GM23338 (cell line): Measurements from ENCODE around the gene TSACC. TPM values are rescaled to one million over a fixed set of nuclear protein-coding genes. Genes with fewer than 3 reads are reported as not detected.

Source experiments
- ATAC-seq: fragments of 200-7000 bp; cut with Tn5 transposase; 3 replicates; pipeline ENCODE4 v1.9.1; 2020
- DNase-seq: peaks from one replicate; pipeline ENCODE4 v3.0.0-alpha.2; 2015; ENCODE audit warnings: low spot score
- H2AFZ ChIP-seq: fragments of 200-600 bp; sonication (generic); 2 replicates; pipeline ENCODE4 v1.8.0; 2016; ENCODE audit warnings: antibody characterized with exemption, mild to moderate bottlenecking, moderate library complexity
- H3F3A ChIP-seq: fragments of 200-600 bp; sonication (generic); replicated peaks from 2 replicates; pipeline ENCODE4 v1.8.0; 2017; ENCODE audit warnings: antibody characterized with exemption, mixed run types, low read depth
- H3K27ac ChIP-seq: fragments of 200-600 bp; sonication (generic); 2 replicates; pipeline ENCODE4 v1.6.1; 2016; ENCODE audit warnings: low read depth
- H3K27me3 ChIP-seq: fragments of 200-600 bp; sonication (generic); 2 replicates; pipeline ENCODE4 v1.8.0; 2016; ENCODE audit warnings: mild to moderate bottlenecking, mixed run types, moderate library complexity; ENCODE audit not compliant: insufficient read depth
- H3K36me3 ChIP-seq: fragments of 200-600 bp; sonication (generic); 2 replicates; pipeline ENCODE4 v1.8.0; 2016; ENCODE audit warnings: mild to moderate bottlenecking; ENCODE audit not compliant: insufficient read depth
- H3K4me1 ChIP-seq: fragments of 200-600 bp; sonication (generic); 2 replicates; pipeline ENCODE4 v1.8.0; 2016; ENCODE audit warnings: mild to moderate bottlenecking, moderate library complexity; ENCODE audit not compliant: insufficient read depth
- H3K4me2 ChIP-seq: fragments of 200-600 bp; sonication (generic); 2 replicates; pipeline ENCODE4 v1.7.1; 2017; ENCODE audit warnings: mixed run types
- H3K4me3 ChIP-seq: fragments of 200-600 bp; sonication (generic); 2 replicates; pipeline ENCODE4 v1.6.1; 2016; ENCODE audit warnings: mixed run types
- H3K79me2 ChIP-seq: fragments of 200-600 bp; sonication (generic); replicated peaks from 2 replicates; pipeline ENCODE4 v1.8.0; 2017; ENCODE audit warnings: mild to moderate bottlenecking; ENCODE audit not compliant: insufficient read depth
- H3K9me2 ChIP-seq: fragments of 200-600 bp; sonication (generic); 2 replicates; pipeline ENCODE4 v1.8.0; 2017; ENCODE audit not compliant: insufficient read depth
- H4K20me1 ChIP-seq: fragments of 200-600 bp; sonication (generic); replicated peaks from 2 replicates; pipeline ENCODE4 v1.8.0; 2017; ENCODE audit warnings: mild to moderate bottlenecking; ENCODE audit not compliant: insufficient read depth
- H3K27ac Mint-ChIP-seq: 2 replicates; pipeline ENCODE4 v1.8.0; 2020; ENCODE audit warnings: inconsistent platforms, mild to moderate bottlenecking, moderate library complexity, mixed read lengths
- H3K27me3 Mint-ChIP-seq: 3 replicates; pipeline ENCODE4 v1.8.0; 2022; ENCODE audit warnings: low read depth, mild to moderate bottlenecking, moderate library complexity, mixed read lengths, inconsistent platforms; ENCODE audit not compliant: insufficient read depth, poor library complexity
- H3K36me3 Mint-ChIP-seq: 3 replicates; pipeline ENCODE4 v1.8.0; 2021; ENCODE audit warnings: low read depth, mild to moderate bottlenecking, inconsistent platforms, moderate library complexity, mixed read lengths
- H3K4me1 Mint-ChIP-seq: 3 replicates; pipeline ENCODE4 v1.8.0; 2020; ENCODE audit warnings: mild to moderate bottlenecking, inconsistent platforms, mixed read lengths
- H3K4me3 Mint-ChIP-seq: 3 replicates; pipeline ENCODE4 v1.8.0; 2021; ENCODE audit warnings: moderate library complexity, mild to moderate bottlenecking, inconsistent platforms, mixed read lengths
- H3K9me3 Mint-ChIP-seq: 3 replicates; pipeline ENCODE4 v1.8.0; 2020; ENCODE audit warnings: moderate library complexity, mild to moderate bottlenecking, inconsistent platforms, mixed read lengths
- CREB1 ChIP-seq: fragments of 250-450 bp; sonication (Bioruptor Pico); IDR thresholded peaks from 2 replicates; pipeline ENCODE4 v1.5.0; 2020; ENCODE audit warnings: low read depth, mild to moderate bottlenecking, moderate library complexity
- EZH2 ChIP-seq: fragments of 200-600 bp; sonication (generic); IDR thresholded peaks from one replicate; pipeline ENCODE4 v1.8.0; 2017; ENCODE audit warnings: antibody characterized with exemption, mild to moderate bottlenecking, low read depth; ENCODE audit not compliant: unreplicated experiment
- JUNB ChIP-seq: IDR thresholded peaks from one replicate; pipeline ENCODE4 v1.6.1; 2016; ENCODE audit warnings: antibody characterized with exemption; ENCODE audit not compliant: unreplicated experiment
- STAT1 ChIP-seq: IDR thresholded peaks from one replicate; pipeline ENCODE4 v1.6.1; 2016; ENCODE audit warnings: antibody characterized with exemption; ENCODE audit not compliant: unreplicated experiment
- polyA plus RNA-seq: library from polyadenylated mRNA; unstranded; fragments of >200 nt; fragmentation: Nextera tagmentation; extraction: Ambion mirVana; gene quantifications from 2 replicates; pipeline ENCODE4 v1.2.1, GENCODE V29; 2016
- total RNA-seq: library from RNA; depleted of rRNA; stranded (reverse); fragments of >200 nt; shearing (Covaris generic); gene quantifications from 2 replicates; pipeline ENCODE4 v1.2.3, GENCODE V29; 2014
- TF ChIP-seq, protein P1 (sequence below): IDR thresholded peaks from 2 replicates; pipeline ENCODE4 v1.6.1; 2016; ENCODE audit warnings: antibody characterized with exemption
- TF ChIP-seq, protein P2 (sequence below), 2 experiments: fragments of 200-600 bp in 1 of 2; sonication (generic) in 1 of 2; conservative IDR thresholded peaks; 2 replicates each; pipeline versions ENCODE4 v1.5.1 to v1.6.1; 2016 to 2017; ENCODE audit warnings: antibody characterized with exemption in 2 of 2, low read depth in 2 of 2, mild to moderate bottlenecking in 2 of 2, moderate library complexity in 1 of 2
- TF ChIP-seq, protein P3 (sequence below): fragments of 250-450 bp; sonication (Bioruptor Pico); IDR thresholded peaks from 2 replicates; pipeline ENCODE4 v1.5.0; 2020; ENCODE audit warnings: mild to moderate bottlenecking, moderate library complexity

TSACC gene
- total and polyA plus RNA-seq, 2 experiments from 2014 or later: 2.5 to 9.8 TPM

DNA sequence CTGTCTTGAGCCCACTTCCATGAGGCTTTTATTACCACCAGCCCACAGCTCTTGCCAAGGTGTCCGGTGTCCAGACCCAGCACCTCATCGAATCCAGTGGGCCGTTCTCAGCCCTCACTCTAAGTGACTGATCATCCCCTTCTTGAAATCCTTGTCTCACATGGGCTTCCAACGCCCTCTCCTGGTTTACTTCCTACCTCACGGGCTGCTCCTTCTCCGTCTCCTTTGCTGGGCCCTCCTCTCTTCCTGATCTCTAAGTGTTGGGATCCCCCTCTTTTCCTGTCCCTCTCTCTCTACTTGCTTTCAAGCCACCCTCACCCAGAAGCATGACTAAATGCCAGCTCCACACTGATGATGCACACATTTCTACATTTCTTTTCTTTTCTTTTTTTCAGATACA is 21.6 kb downstream of the TSACC start:
- peaks cover 14% of the 10 kb centered on the region for H3K4me1 Mint-ChIP-seq
- no peaks in the 10 kb centered on the region for H4K20me1 ChIP-seq
- H2AFZ ChIP-seq: 0 out of 2 replicates have a peak overlapping the region, but pooled peaks have one; percentile 18
- no peaks in the 10 kb centered on the region for H3K36me3 Mint-ChIP-seq
- no peaks in the 10 kb centered on the region for H3K79me2 ChIP-seq
- 0 out of 2 replicates have a peak, but pooled peaks cover 4% of the 10 kb centered on the region for H3F3A ChIP-seq
- no peak overlapping the region for H3K27ac ChIP-seq
- H3K27ac Mint-ChIP-seq: no peak overlapping the region
- H3K27me3 ChIP-seq: no peaks in the 10 kb centered on the region
- no peaks in the 10 kb centered on the region for H3K9me2 ChIP-seq
- TF ChIP-seq, protein P1, sequence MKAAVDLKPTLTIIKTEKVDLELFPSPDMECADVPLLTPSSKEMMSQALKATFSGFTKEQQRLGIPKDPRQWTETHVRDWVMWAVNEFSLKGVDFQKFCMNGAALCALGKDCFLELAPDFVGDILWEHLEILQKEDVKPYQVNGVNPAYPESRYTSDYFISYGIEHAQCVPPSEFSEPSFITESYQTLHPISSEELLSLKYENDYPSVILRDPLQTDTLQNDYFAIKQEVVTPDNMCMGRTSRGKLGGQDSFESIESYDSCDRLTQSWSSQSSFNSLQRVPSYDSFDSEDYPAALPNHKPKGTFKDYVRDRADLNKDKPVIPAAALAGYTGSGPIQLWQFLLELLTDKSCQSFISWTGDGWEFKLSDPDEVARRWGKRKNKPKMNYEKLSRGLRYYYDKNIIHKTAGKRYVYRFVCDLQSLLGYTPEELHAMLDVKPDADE: no peak
- no peak for TF ChIP-seq CREB1 (CRISPR knock-in tag)
- TF ChIP-seq, protein P2, sequence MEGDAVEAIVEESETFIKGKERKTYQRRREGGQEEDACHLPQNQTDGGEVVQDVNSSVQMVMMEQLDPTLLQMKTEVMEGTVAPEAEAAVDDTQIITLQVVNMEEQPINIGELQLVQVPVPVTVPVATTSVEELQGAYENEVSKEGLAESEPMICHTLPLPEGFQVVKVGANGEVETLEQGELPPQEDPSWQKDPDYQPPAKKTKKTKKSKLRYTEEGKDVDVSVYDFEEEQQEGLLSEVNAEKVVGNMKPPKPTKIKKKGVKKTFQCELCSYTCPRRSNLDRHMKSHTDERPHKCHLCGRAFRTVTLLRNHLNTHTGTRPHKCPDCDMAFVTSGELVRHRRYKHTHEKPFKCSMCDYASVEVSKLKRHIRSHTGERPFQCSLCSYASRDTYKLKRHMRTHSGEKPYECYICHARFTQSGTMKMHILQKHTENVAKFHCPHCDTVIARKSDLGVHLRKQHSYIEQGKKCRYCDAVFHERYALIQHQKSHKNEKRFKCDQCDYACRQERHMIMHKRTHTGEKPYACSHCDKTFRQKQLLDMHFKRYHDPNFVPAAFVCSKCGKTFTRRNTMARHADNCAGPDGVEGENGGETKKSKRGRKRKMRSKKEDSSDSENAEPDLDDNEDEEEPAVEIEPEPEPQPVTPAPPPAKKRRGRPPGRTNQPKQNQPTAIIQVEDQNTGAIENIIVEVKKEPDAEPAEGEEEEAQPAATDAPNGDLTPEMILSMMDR (conservative IDR thresholded peaks at IDR 0.05; ENCODE audit: low read depth in 2 of 2): peak; percentile 62 to 89
- H3K4me2 ChIP-seq: no peak overlapping the region
- 0 out of 2 replicates have a peak, but pooled peaks cover 4% of the 10 kb centered on the region for H3K4me1 ChIP-seq
- no peaks in the 10 kb centered on the region for H3K36me3 ChIP-seq
- peak; percentile 86 for DNase-seq
- peak; percentile 74 for ATAC-seq
- H3K9me3 Mint-ChIP-seq: no peaks in the 10 kb centered on the region
- no peak overlapping the region for H3K4me3 ChIP-seq
- H3K4me3 Mint-ChIP-seq: no peak overlapping the region
- peaks cover 3% of the 10 kb centered on the region for H3K27me3 Mint-ChIP-seq

DNA sequence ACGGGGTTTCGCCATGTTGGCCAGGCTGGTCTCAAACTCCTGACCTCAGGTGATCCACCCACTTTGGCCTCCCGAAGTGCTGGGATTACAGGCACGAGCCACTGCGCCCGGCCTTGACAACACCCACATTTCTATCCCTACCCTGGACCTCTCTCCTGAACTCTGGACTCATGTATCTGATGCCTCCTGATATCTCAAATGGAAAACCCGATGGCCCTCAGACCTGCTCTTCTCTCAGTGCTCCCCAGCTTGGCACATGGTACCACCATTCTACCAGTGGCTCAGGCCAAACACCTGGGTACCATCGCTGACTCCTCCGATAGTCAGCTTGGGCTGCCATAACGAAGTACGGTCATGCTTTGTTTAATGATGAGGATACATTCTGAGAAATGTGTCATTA is 22.2 kb downstream of the TSACC start:
- H3K4me1 Mint-ChIP-seq: peaks cover 14% of the 10 kb centered on the region
- no peaks in the 10 kb centered on the region for H3K9me3 Mint-ChIP-seq
- Histone ChIP-seq H3K4me2 (no peak overlapping the region), H3K4me3 (no peak overlapping the region), H3K79me2 (no peaks in the 10 kb centered on the region), H3K27ac (no peak overlapping the region), H3K4me1 (0 out of 2 replicates have a peak, but pooled peaks cover 4% of the 10 kb centered on the region), H3K27me3 (no peaks in the 10 kb centered on the region), H2AFZ (peak overlapping the region; percentile 18; the same call in 1 of the 2 replicates), H3F3A (0 out of 2 replicates have a peak, but pooled peaks cover 4% of the 10 kb centered on the region), H3K36me3 (no peaks in the 10 kb centered on the region), H3K9me2 (no peaks in the 10 kb centered on the region), H4K20me1 (no peaks in the 10 kb centered on the region)
- ATAC-seq (no peak), DNase-seq (no peak)
- H3K27ac Mint-ChIP-seq: no peak overlapping the region
- peaks cover 4% of the 10 kb centered on the region for H3K27me3 Mint-ChIP-seq
- no peaks in the 10 kb centered on the region for H3K36me3 Mint-ChIP-seq
- H3K4me3 Mint-ChIP-seq: no peak overlapping the region
- TF ChIP-seq JUNB (no peak), CREB1 (CRISPR knock-in tag) (no peak), STAT1 (no peak), EZH2 (no peak)
- TF ChIP-seq, protein P2 (conservative IDR thresholded peaks at IDR 0.05; ENCODE audit: low read depth in 2 of 2): no peak
- TF ChIP-seq, protein P3, sequence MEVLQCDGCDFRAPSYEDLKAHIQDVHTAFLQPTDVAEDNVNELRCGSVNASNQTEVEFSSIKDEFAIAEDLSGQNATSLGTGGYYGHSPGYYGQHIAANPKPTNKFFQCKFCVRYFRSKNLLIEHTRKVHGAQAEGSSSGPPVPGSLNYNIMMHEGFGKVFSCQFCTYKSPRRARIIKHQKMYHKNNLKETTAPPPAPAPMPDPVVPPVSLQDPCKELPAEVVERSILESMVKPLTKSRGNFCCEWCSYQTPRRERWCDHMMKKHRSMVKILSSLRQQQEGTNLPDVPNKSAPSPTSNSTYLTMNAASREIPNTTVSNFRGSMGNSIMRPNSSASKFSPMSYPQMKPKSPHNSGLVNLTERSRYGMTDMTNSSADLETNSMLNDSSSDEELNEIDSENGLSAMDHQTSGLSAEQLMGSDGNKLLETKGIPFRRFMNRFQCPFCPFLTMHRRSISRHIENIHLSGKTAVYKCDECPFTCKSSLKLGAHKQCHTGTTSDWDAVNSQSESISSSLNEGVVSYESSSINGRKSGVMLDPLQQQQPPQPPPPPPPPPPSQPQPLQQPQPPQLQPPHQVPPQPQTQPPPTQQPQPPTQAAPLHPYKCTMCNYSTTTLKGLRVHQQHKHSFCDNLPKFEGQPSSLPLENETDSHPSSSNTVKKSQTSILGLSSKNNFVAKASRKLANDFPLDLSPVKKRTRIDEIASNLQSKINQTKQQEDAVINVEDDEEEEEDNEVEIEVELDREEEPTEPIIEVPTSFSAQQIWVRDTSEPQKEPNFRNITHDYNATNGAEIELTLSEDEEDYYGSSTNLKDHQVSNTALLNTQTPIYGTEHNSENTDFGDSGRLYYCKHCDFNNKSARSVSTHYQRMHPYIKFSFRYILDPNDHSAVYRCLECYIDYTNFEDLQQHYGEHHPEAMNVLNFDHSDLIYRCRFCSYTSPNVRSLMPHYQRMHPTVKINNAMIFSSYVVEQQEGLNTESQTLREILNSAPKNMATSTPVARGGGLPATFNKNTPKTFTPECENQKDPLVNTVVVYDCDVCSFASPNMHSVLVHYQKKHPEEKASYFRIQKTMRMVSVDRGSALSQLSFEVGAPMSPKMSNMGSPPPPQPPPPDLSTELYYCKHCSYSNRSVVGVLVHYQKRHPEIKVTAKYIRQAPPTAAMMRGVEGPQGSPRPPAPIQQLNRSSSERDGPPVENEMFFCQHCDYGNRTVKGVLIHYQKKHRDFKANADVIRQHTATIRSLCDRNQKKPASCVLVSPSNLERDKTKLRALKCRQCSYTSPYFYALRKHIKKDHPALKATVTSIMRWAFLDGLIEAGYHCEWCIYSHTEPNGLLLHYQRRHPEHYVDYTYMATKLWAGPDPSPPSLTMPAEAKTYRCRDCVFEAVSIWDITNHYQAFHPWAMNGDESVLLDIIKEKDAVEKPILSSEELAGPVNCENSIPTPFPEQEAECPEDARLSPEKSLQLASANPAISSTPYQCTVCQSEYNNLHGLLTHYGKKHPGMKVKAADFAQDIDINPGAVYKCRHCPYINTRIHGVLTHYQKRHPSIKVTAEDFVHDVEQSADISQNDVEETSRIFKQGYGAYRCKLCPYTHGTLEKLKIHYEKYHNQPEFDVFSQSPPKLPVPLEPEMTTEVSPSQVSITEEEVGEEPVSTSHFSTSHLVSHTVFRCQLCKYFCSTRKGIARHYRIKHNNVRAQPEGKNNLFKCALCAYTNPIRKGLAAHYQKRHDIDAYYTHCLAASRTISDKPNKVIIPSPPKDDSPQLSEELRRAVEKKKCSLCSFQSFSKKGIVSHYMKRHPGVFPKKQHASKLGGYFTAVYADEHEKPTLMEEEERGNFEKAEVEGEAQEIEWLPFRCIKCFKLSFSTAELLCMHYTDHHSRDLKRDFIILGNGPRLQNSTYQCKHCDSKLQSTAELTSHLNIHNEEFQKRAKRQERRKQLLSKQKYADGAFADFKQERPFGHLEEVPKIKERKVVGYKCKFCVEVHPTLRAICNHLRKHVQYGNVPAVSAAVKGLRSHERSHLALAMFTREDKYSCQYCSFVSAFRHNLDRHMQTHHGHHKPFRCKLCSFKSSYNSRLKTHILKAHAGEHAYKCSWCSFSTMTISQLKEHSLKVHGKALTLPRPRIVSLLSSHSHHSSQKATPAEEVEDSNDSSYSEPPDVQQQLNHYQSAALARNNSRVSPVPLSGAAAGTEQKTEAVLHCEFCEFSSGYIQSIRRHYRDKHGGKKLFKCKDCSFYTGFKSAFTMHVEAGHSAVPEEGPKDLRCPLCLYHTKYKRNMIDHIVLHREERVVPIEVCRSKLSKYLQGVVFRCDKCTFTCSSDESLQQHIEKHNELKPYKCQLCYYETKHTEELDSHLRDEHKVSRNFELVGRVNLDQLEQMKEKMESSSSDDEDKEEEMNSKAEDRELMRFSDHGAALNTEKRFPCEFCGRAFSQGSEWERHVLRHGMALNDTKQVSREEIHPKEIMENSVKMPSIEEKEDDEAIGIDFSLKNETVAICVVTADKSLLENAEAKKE (CRISPR knock-in tag): no peak
